ENCODE results near the gene RDH11.
"Not testable (repeated sequence)": the region's sequence is repeated elsewhere in the genome, so short reads cannot be mapped to it uniquely, and the experiment has no call there.

Gene RDH11

GRCh38 chr14:67721875-67722274 lies 26.3 kb upstream of the RDH11 start:
- TF ChIP-seq CTCF (IDR thresholded peaks at IDR 0.05; ENCODE audit: low read depth, low read length, missing control alignments): no peak
- H3K4me3 ChIP-seq (replicated peaks; ENCODE audit: low read depth, low read length): no peak overlapping the region
- DNase-seq (ENCODE audit: extremely low read depth, low read depth): no peak

GRCh38 chr14:67719866-67720265 lies 24.3 kb upstream of the RDH11 start:
- no peak for DNase-seq (ENCODE audit: extremely low read depth, low read depth)
- no peak overlapping the region for H3K4me3 ChIP-seq (replicated peaks; ENCODE audit: low read depth, low read length)
- TF ChIP-seq CTCF (IDR thresholded peaks at IDR 0.05; ENCODE audit: low read depth, low read length, missing control alignments): no peak

GRCh38 chr14:67719385-67719784 lies 23.8 kb upstream of the RDH11 start:
- DNase-seq (ENCODE audit: extremely low read depth, low read depth): not testable (repeated sequence)

GRCh38 chr14:67718265-67718664 lies 22.7 kb upstream of the RDH11 start:
- DNase-seq (ENCODE audit: extremely low read depth, low read depth): no peak
- no peak overlapping the region for H3K4me3 ChIP-seq (replicated peaks; ENCODE audit: low read depth, low read length)
- TF ChIP-seq CTCF (IDR thresholded peaks at IDR 0.05; ENCODE audit: low read depth, low read length, missing control alignments): no peak

More at GRCh38 chr14:67719385-67719784, 23.8 kb upstream of the RDH11 start:
- not testable (repeated sequence) for H3K4me3 ChIP-seq (replicated peaks; ENCODE audit: low read depth, low read length)

GRCh38 chr14:67717048-67717447 lies 21.5 kb upstream of the RDH11 start:
- no peak for DNase-seq (ENCODE audit: extremely low read depth, low read depth)
- TF ChIP-seq CTCF (IDR thresholded peaks at IDR 0.05; ENCODE audit: low read depth, low read length, missing control alignments): no peak
- H3K4me3 ChIP-seq (replicated peaks; ENCODE audit: low read depth, low read length): no peak overlapping the region

DNA sequence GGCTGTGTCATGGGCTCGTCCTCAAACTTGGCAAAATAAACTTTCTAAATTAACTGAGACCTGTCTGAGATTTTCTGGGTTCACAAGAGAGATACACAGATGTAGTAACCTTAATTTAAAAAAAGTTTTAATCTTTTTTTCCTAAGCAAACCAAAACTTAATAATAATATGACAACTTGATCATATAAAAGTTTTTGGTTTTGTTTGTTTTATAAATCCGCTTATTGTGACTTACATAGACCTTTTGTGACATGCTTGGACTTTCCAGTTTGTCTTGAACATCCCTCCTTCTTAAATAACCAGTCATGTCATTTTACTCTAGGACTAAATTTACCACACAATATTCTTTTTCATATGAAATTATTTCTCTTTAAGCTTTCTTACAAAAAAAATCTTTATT lies 14.6 kb upstream of the RDH11 start:
- H3K4me3 ChIP-seq (replicated peaks; ENCODE audit: low read depth, low read length): no peak overlapping the region
- DNase-seq (ENCODE audit: extremely low read depth, low read depth): no peak
- no peak for TF ChIP-seq CTCF (IDR thresholded peaks at IDR 0.05; ENCODE audit: low read depth, low read length, missing control alignments)

DNA sequence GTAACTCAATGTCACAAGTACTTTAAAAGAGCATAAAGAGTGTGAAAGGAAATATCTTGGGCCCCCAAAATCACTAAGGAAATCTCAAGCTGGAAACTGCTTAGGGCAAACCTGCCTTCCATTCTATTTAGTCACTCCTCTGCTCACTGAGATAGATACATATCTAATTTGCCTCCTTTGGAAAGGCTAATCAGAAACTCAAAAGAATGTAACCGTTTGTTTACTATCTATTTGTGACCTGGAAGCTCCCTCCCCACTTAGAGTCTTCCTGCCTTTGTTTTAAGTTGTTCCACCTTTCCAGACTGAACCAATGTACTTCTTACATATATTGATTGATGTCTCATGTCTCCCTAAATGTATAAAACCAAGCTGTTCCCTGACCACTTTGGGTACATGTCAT lies 14.2 kb upstream of the RDH11 start:
- not testable (repeated sequence) for DNase-seq (ENCODE audit: extremely low read depth, low read depth); H3K4me3 ChIP-seq (replicated peaks; ENCODE audit: low read depth, low read length)

DNA sequence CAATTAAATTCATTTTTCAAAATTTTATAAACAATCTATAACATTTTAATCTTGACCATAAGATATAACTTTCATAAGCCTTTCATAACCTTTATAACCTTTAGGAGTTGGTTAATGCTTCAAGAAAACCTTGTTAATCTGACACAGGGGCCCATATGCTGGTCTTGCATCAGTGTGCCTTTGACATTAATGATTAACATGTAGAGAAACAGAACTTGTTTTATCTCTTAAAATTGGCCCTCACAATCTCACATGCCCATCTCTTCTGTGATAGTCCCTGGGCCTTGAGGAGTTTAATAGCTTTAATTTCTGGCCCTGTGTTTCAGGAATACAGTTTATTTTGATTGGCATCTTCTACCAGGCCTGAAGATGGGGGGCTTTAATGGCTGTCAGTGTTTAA lies 13.8 kb upstream of the RDH11 start:
- not testable (repeated sequence) for DNase-seq (ENCODE audit: extremely low read depth, low read depth)

DNA sequence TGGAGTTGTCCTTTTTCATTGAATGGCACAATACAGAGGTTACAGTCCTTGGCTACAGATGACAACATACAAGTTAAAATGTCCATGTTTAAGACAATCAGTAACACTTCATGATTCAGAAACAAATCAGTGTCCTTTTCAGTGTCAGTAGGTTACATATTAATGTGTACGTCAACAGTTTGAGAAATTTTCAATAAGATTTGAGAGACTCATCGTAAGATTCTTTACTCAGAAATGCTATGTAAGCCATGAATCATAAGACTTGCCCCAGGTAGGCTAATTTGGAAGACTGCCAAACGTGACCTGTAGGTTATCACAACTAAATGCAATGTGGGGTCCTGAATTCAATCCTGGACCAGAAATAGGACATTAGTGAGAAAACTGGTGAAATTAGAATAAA lies 9.6 kb upstream of the RDH11 start:
- no peak for TF ChIP-seq CTCF (IDR thresholded peaks at IDR 0.05; ENCODE audit: low read depth, low read length, missing control alignments)

More for the DNA sequence above, 13.8 kb upstream of the RDH11 start:
- not testable (repeated sequence) for H3K4me3 ChIP-seq (replicated peaks; ENCODE audit: low read depth, low read length)

More for the DNA sequence above, 9.6 kb upstream of the RDH11 start:
- no peak overlapping the region for H3K4me3 ChIP-seq (replicated peaks; ENCODE audit: low read depth, low read length)
- no peak for DNase-seq (ENCODE audit: extremely low read depth, low read depth)
